ENCODE measurements around the gene CCDC63.
"Not testable (repeated sequence)": the region's sequence is repeated elsewhere in the genome, so short reads cannot be mapped to it uniquely, and the experiment has no call there.

The CCDC63 gene

DNA sequence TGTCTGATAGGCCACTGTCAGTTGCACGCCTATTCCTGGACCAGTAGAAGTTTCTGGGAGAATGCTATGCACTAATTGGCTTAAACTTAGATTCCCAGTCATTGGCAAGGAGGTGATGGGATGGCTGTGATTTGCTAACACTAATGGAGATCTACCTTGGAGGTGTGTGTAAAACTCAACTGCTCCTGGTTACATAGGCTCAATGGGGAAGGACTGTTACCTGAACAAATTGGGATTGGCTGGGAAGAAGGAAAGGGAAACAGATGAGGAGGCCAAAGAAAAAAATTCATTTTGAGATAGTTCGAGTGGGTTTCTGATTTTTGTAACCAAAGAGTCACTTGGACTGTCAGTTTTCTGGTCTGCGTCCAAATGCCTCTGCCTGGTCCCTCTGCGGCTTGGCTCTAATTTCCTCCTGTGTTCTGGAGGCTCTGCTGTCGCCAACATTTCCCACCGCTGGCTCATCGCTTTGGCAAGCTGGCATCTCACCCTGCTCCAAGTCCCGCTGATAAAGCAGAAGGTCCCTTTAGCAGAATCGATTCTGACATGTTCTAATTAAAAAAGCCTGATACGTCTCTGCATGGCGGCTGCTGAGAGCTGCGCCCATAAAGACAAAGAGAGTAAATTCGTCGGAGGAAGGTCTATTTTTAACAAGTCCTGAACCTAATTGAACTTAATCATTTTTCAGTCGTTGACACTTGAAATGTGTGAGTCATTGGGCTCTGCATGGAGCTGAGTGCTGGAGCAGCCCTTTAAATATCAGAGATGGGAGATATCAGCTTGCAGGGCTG, 2.0 kb upstream of the CCDC63 start:
- DNase-seq (ENCODE audit: low spot score): no peak

DNA sequence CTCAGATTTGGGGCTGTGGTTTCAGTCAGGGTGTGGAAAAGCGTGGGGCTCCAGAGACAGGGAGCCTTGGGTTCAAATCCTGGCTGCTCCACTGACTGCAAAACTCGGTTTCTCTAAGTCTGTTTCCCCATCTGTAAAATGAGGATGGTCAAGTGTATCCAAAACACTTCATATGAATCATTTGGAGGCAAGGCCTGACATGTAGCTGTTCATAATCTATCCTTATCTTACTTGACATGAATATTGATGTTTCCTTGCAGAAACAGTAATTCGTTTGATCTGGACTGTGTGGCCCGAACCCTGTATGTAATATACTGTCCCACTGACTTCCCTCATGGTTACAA, 1.5 kb upstream of the CCDC63 start:
- no peak for DNase-seq (ENCODE audit: low spot score)

DNA sequence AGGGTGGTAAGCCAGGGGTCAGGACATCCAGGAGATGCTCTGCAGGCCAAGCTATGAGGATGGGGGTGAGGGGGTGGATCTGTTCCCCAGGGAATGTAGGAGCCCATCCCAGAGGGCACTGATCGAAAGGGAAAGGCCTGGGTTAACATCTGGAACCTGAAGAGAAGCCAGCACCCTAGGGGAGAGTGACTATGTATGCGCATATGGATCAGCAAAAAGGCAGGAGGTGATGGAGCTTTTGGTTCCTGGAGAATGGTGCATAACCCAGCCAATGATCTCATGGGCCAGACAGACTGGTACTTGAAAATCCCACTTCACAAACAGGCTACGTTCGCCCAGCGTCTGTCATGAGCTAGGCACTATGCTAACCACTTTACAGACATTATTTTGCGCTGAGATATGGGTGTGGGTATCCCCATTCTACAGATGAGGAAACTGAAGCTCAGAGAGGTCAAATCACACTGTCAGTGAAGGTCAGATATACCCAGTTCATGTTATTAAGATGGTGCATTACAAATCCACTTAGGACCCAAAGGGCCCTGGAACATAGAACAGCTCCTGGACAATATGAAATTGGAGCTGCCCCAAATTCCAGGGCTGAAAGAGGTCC, 1.6 kb downstream of the CCDC63 start:
- DNase-seq (ENCODE audit: low spot score): no peak

DNA sequence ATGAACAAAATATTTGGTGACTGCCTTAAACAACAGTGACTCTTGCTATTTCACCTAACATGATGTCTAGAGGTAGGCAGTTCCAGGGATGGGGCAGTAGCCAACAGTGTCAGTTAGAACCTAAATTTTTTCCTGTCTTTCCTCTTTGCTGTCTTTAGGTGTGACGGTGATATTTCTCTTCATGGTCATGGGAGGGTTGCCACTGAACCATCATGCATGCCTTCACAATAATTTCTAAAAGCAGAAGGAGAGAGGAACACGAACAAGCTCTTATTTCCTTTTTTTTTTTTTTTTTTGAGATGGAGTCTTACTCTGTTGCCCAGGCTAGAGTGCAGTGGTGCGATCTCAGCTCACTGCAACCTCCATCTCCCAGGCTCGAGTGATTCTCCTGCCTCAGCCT, 2.4 kb downstream of the CCDC63 start:
- no peak for DNase-seq (ENCODE audit: low spot score)

DNA sequence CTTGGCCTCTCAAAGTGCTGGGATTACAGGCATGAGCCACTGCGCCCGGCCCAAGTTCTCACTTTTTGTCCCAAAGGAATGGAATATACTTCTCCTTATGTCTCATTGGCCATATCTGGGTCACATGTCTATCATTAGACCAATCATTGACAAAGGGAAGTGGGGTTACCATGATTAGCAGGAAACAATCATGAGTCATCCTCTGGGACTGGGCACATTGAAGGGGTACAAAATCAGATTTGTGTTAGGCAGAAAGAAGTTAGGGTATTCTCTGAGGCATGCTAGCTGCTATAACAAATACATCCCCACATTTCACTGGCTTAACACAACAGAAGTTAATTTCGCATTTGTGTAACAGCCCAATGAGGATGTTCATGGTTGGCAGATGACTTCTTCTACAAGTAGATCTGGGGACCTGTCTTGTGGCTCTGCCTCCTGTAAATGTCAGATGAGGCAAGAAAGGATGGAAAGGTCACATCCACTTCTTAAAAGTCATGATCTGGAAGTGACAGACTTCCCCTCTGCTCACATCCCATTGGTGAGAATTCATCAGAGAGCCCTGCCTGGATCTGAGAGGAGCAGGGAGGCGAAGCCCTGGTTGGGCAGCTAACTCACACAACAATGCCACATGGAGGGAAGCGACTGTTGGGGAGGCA, 3.1 kb downstream of the CCDC63 start:
- DNase-seq (ENCODE audit: low spot score): no peak

DNA sequence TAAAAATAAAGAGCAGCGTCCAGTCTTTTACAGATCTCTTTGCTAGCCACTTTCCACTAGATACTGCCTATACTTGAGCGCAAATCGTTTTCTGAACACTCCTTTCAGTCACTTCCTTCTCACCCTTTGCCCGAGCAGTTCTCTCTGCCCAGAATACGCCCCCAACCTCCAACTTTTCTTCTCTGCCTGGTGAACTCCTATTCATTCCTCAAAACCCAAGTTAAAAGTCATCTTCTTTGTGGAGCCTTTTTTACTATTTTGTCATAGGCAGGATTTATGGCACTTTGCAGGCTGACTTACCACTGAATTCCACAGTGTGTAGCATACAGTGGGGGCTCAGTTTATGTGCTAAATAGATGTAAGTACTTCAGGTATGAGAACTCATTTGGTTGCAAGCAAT, 4.0 kb downstream of the CCDC63 start:
- DNase-seq (ENCODE audit: low spot score): no peak

DNA sequence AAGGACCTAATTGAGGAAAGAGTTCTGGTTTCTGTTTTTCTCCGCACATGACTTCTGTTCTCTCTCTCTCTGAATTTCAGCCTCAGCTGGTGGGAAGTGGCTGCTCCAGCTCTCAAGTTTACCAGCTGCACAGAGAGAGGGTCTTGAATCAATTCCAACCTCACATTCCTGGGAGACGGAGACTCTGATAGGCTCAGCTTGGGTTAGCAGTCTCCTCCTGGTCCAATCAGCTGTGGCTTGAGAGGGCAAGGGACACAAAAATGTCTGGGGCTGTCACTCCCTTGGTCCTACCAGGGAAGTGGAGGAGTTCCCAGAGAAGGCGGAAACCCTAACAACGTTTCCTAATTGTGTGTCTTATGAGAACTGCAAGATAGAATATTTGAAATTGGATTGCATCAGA, 7.0 kb downstream of the CCDC63 start:
- no peak for DNase-seq (ENCODE audit: low spot score)

DNA sequence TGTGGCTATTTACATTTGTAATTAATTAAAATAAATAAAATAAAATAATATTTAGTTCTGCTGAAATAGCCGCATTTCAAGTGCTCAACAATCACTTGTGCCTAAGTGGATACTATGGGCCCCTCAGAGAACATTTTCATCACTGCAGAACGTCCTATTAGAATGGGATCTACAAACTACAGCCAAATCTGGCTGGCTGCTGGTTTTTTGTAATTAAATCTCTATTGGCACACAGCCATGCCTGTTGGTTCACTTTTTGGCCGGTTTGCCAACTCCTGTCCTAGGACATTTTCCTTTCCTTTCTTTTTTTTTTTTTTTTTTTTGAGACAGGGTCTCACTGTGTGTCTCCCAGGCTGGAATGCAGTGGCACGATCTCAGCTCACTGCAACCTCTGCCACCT, 9.8 kb downstream of the CCDC63 start:
- DNase-seq (ENCODE audit: low spot score): no peak

DNA sequence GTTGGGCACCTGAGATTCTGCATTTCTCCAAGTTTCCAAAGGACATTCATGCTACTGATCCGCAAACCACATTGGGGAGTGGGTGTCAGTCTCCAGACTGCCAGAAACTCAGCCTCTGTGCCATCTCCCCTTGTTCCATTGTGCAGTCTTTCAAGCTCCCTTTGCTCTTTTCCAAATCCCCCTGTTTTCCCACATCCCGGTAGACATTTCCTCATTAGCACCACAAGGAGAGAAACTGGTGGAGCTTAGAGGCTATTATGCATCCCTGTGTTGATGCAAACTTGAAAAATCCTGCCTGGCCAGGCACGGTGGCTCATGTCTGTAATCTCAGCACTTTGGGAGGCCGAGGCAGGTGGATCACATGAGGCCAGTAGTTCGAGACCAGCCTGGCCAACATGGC, 10.7 kb downstream of the CCDC63 start:
- no peak for DNase-seq (ENCODE audit: low spot score)

DNA sequence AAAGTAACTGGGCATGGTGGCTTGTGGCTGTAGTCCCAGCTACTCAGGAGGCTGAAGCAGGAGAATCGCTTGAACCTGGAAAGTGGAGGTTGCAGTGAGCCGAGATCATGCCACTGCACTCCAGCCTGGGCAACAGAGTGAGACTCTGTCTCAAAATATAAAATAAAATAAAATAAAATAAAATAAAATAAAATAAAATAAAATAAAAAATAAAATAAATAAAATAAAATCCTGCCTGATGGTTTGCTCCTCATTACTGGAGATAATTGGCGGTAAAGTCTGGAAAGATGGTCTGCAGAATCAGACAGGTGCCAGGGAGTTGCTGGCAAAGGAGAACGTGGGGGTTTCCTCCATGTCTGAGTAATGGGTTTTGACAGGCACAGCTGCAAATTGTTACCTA, 11.2 kb downstream of the CCDC63 start:
- not testable (repeated sequence) for DNase-seq (ENCODE audit: low spot score)

DNA sequence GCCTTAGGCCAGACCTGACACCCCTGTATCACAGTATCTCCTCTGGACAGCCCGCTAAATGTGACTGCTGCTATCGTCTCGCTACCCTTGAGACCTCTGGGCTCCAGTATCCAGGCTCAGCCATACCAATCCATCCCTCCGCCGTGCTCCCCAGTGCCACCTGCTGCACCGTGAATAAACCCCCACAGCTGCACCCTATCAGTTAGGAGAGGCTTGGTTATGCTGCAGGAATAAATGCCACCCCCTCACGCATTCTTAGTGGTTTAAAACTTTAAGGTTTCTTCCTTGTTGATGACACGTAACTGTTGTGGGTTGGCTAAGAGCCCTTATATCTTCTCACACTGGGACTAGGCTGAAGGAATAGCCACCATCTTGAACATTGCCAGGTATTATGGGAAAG, 12.1 kb downstream of the CCDC63 start:
- no peak for DNase-seq (ENCODE audit: low spot score)

DNA sequence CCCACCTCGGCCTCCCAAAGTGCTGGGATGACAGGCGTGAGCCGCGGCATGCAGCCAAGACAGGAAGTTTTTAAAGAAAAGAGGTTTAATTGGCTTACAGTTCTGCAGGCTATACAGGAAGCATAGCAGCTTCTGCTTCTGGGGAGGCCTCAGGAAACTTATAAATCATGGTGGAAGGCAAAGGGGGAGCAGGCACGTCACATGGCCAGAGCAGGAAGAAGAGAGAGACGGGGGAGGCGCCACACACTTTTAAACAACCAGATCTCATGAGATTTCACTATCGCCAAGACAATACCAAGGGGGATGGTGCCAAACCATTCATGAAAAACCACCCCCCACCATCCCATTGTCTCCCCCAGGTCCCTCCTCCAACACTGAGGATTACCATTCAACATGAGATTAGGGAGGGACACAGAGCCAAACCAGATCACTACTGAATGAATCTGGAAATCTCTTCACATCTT, 14.1 kb downstream of the CCDC63 start:
- DNase-seq (ENCODE audit: low spot score): no peak

DNA sequence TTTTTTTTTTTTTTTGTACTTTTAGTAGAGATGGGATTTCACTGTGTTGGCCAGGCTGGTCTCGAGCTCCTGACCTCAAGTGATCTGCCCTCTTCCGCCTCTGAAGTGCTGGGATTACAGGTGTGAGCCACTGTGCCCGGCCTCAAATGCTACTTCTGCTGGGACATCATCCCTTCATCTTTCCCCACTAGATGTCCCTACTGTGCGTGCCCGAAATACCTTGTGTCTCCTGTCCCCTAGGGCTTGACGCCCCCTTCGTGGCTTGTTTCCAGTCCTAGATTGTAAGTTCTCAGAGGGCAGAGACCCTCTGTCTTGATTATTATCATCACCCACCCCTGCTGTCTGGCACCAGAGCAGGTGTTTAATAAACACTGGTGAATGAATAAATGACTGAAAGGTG, 14.9 kb downstream of the CCDC63 start:
- DNase-seq (ENCODE audit: low spot score): no peak

DNA sequence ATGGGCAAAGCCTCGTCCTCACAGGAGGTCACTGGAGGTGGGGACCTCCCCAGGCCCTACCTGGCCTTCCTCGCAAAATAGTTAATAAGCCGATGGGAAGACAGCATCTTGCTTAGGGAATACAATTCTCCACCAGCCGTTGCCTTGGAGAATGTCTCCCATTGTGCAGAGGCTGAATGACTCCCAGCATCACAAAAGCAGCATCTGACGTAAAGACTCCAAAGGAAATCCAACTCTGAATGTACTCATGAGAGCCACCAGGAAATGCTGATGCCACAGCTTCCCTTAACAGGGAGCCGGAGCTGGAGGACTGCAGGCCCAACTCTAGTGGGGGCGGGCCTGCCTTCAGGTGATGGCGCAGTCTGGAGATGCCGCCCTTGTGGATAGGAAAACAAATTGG, 15.5 kb downstream of the CCDC63 start:
- no peak for DNase-seq (ENCODE audit: low spot score)

DNA sequence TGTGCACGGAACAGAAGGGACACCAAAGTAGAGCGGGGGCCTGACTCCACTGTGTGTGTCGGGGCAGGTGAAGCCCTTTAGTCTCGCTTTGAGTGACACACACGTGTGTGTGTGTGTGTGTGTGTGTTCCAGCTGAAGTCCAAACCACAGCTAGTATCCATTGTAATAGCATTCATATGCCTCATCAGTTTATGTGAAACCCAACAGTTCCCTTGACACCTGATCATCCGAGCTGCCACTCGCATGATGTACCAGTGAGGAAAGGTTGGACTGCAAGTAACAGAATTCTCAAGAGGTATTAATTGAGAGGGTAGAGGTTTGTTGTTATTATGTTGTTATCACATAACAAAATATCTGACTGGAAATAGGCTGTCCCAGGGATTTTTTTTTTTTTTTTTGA, 16.4 kb downstream of the CCDC63 start:
- no peak for DNase-seq (ENCODE audit: low spot score)

DNA sequence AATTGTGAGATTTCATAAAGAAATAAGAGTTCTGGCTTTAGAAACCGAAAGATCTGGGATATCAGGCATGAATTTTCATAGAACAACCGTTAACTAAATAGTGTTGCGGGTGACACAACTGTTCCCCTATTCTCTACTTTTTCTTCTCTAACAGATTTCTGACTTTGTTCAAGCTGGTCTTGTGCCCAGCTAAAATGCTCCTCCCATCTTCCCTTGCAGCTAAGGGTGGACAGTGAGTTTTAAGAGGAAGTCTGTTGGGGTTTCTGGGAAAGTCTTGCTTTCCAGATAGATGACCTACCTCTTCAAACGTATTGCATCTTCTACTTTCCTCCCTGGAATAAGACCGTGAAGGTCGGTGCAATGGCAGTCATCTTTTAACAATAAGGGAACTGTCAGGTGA, 18.7 kb downstream of the CCDC63 start:
- DNase-seq (ENCODE audit: low spot score): no peak

DNA sequence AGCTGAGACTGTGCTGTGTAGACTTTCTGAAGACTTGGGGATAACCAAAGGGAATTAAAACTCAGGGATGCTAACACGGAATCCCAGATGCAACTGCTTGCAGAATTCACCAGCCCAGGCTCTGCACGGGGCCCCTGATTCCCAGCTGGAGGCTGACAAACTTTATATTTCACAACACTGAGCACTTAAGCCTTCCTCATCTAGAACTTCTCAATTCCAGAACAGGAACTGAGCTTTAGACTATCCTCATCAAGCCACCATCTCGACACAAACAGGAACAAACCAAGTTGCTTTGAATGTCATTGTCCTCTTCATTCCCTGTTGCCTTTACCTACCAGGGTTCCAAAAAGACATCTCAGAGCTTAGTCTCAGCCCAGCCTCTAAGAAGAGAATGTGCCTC, 22.2 kb downstream of the CCDC63 start:
- DNase-seq (ENCODE audit: low spot score): no peak

DNA sequence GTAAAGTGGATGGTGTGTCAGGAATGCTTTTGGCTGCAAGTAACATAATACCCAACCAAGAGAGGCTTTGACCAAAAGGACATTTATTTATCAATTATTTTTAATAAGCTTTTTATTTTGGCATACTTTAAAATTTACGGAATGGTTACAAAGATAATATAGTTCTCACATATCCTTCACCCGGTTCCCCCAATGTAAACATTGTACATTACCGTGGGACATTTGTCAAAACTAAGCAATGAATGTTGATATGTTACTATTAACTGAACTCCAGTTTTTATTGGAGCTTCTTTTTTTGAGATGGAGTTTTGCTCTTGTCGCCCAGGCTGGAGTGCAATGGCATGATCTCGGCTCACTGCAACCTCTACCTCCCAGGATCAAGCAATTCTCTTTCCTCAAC, 23.0 kb downstream of the CCDC63 start:
- no peak for DNase-seq (ENCODE audit: low spot score)

DNA sequence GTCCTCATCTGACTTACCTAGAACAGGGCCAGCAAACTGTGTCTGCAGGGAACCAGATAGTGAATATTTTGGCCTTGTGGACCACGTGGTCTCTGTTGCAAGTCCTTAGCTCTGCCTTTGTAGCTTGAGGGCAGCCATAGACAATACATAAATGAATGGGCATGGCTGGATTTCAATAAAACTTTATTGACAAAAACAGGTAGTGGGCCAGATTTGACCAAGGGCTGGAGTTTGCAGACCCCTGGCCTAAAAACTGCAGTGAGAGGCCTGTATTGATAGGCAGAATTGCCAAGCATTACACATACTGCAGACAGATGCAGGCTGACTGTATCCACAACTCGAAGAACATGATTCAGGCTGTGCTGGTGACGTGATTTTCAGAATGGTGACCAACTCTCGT, 25.3 kb downstream of the CCDC63 start:
- no peak for DNase-seq (ENCODE audit: low spot score)

DNA sequence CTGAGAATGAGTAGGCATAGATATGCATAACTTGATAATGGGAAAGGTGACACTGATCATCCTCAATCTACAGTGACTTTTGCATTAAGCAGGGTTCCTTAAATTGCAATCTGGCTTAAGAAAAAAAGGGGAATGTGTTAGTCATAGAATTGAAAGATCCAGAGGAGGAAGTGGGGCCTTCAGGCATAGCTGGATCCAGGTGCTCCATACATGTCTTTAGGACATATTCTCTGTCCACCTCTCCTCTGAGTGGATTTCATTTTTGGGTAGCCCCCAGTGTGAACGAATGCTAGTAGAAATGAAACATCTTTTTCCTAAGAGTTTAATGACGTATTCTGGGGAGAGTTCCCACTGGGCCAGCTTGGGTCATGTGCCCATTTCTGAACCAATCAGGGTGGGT, 27.6 kb downstream of the CCDC63 start:
- DNase-seq (ENCODE audit: low spot score): no peak

DNA sequence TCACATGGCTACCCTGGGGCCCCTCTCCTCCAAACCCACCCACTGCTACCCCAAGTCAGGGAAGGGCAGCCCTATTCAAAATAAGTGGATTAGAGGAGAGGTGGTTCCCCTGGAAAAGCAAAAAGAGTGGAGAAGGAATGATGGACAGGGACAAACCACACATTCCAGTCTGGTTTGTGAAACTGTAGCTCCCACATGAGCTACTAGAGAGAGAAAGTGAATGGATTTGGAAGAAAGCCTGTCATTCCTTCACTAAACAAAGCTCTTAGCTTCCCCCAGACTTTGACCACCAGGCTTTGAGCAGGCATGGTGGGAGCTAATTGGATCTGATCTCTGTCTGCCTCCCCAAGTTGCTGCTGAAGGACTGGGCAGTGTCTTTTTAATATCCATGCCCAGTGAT, 28.0 kb downstream of the CCDC63 start:
- DNase-seq (ENCODE audit: low spot score): no peak

DNA sequence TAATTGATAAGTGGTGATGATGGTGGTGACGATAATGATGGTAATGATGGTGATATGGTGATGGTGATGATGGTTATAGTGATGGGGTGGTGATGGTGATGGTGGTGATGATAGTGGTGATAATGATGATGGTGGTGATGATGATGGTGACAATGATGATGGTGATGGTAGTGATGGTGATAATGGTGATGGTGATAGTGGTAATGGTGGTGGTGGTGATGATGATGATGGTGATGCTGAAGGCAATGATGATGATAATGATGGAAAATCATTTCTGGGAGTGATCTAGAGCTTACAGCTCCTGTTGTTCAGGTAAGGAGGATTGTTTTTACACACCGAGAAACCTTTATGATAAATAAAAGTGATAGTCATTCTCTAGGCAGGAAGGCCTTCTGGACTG, 33.9 kb downstream of the CCDC63 start:
- DNase-seq (ENCODE audit: low spot score): no peak

DNA sequence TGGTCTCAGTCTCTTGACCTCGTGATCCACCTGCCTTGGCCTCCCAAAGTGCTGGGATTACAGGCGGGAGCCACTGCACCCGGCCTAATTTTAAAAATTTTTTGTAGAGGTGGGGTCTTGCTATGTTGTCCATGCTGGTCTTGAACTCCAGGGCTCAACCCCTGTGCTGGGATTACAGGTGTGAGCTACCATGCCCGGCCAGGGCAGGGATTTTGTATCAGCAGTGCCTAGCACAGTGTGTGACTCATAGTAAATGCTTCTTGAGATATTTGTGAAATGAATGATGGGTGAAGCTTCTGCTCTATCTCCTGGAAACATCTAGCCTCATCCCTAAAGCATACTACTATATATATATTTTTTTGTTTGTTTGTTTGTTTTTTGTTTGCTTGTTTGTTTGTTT, 36.5 kb downstream of the CCDC63 start:
- no peak for DNase-seq (ENCODE audit: low spot score)

All from CD4-positive, alpha-beta T cell treated with Interleukin-15 for 4 hours (primary cell).